ENCODE measurements around the gene VPS4A.

GRCh38 chr16:69330286-69331109 is 19.3 kb downstream of the VPS4A start, which contains the start of gene PDF:
- TF ChIP-seq, protein P1, sequence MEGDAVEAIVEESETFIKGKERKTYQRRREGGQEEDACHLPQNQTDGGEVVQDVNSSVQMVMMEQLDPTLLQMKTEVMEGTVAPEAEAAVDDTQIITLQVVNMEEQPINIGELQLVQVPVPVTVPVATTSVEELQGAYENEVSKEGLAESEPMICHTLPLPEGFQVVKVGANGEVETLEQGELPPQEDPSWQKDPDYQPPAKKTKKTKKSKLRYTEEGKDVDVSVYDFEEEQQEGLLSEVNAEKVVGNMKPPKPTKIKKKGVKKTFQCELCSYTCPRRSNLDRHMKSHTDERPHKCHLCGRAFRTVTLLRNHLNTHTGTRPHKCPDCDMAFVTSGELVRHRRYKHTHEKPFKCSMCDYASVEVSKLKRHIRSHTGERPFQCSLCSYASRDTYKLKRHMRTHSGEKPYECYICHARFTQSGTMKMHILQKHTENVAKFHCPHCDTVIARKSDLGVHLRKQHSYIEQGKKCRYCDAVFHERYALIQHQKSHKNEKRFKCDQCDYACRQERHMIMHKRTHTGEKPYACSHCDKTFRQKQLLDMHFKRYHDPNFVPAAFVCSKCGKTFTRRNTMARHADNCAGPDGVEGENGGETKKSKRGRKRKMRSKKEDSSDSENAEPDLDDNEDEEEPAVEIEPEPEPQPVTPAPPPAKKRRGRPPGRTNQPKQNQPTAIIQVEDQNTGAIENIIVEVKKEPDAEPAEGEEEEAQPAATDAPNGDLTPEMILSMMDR (IDR thresholded peaks at IDR 0.05): peak in 1 of 3 experiments; percentile 34
- TF ChIP-seq POLR2AphosphoS5 (IDR thresholded peaks at IDR 0.05): peak; percentile 95

Measured in esophagus muscularis mucosa (tissue), 3 donors.